GM12865 (cell line): ENCODE measurements around the gene IDH3B.

Experiments used
- DNase-seq: peaks from one replicate; pipeline ENCODE4 v3.0.0; 2010; ENCODE audit warnings: low read depth
- H3K4me3 ChIP-seq: 2 replicates; pipeline ENCODE4 v1.5.1; 2011; ENCODE audit warnings: mild to moderate bottlenecking, low read depth, low read length, control low read depth
- TF ChIP-seq, protein P1 (sequence below): IDR thresholded peaks from 2 replicates; pipeline ENCODE4 v1.5.1; 2011; ENCODE audit warnings: low read length, control low read depth, low read depth, inconsistent platforms; ENCODE audit not compliant: insufficient read depth; ENCODE audit errors: missing control alignments

The IDH3B gene

DNA sequence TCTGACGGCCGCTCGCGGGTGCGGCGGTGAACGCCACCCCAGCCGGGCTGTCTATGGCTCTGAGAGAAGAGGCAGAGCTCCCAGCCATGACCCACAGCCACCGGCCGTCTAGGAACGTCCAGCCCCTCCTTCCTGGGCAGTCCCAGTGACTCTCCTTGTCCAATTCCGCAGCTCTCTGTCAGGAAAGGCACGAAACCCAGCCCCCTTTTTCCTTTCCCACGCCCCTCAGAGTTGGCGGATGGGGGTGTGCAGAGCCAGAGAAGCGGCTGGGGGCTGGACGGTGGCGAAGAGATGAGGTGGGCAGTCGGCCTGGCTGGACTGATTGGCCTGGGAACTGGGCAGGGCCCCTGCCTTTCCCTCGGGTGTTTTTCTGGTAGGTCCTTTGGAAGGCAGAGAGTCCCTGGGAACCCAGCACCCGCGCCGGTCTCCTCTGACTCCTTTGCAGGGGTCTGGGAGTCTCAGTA is 30.0 kb upstream of the IDH3B start:
- TF ChIP-seq, protein P1, sequence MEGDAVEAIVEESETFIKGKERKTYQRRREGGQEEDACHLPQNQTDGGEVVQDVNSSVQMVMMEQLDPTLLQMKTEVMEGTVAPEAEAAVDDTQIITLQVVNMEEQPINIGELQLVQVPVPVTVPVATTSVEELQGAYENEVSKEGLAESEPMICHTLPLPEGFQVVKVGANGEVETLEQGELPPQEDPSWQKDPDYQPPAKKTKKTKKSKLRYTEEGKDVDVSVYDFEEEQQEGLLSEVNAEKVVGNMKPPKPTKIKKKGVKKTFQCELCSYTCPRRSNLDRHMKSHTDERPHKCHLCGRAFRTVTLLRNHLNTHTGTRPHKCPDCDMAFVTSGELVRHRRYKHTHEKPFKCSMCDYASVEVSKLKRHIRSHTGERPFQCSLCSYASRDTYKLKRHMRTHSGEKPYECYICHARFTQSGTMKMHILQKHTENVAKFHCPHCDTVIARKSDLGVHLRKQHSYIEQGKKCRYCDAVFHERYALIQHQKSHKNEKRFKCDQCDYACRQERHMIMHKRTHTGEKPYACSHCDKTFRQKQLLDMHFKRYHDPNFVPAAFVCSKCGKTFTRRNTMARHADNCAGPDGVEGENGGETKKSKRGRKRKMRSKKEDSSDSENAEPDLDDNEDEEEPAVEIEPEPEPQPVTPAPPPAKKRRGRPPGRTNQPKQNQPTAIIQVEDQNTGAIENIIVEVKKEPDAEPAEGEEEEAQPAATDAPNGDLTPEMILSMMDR = no peak
- H3K4me3 ChIP-seq = no peak overlapping the region
- DNase-seq = no peak

DNA sequence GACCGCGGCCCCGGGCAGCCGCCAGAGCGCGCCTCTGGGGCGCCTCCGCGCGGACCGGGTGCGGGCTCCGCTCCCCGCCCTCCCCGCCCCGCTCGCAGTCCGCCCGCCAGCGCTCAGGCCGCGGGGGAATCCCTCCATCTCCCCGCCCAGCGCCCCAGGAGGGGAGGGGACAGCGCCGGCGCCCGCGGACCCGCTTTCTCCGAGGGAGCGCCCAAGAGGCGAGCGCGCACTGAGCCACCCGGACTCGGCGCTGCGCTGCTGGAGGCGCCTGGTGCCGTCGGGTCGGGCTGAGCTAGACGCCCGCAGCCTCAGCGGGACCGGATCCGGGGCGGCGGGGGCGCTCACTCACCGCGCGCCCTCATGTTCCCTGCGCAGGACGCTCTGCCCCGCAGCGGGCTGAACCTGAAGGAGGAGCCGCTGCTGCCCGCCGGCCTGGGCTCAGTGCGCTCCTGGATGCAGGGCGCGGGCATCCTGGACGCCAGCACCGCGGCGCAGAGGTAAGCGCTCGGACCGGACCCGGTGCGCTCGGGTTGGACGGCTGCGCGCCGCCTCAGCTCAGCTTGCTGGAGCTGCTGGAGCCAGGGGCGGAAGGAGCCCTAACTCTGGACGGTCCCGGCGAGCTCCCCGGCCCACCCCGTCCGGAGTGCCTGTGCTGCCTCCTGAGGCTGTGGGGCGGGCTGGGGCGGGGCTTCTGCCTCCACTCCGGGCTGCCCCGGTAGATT is 29.4 kb upstream of the IDH3B start:
- DNase-seq = no peak
- H3K4me3 ChIP-seq = no peak overlapping the region; the same call in 1 of the 2 replicates
- TF ChIP-seq, protein P1 = no peak

DNA sequence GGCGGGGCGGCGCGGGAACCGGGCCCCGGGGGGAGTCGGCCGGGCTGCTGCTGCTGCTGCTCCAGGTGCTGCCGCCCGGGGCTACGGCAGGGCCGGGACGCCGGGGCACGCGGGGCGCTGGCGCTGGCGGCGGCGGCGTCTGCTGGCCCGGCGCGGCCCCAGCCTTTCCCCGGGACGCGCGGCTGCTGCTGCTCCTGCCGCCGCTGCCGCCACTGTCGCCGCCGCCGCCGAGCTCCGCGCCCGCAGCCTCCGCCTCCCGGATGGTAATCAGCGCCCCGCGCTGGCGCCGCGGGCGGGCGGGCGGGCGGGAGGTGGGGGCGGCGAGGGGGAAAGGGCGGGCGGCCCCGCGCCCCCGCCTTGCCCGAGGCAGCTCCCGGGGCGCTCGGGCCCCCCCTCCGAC is 28.9 kb upstream of the IDH3B start:
- DNase-seq = no peak
- TF ChIP-seq, protein P1 = no peak
- no peak overlapping the region for H3K4me3 ChIP-seq

DNA sequence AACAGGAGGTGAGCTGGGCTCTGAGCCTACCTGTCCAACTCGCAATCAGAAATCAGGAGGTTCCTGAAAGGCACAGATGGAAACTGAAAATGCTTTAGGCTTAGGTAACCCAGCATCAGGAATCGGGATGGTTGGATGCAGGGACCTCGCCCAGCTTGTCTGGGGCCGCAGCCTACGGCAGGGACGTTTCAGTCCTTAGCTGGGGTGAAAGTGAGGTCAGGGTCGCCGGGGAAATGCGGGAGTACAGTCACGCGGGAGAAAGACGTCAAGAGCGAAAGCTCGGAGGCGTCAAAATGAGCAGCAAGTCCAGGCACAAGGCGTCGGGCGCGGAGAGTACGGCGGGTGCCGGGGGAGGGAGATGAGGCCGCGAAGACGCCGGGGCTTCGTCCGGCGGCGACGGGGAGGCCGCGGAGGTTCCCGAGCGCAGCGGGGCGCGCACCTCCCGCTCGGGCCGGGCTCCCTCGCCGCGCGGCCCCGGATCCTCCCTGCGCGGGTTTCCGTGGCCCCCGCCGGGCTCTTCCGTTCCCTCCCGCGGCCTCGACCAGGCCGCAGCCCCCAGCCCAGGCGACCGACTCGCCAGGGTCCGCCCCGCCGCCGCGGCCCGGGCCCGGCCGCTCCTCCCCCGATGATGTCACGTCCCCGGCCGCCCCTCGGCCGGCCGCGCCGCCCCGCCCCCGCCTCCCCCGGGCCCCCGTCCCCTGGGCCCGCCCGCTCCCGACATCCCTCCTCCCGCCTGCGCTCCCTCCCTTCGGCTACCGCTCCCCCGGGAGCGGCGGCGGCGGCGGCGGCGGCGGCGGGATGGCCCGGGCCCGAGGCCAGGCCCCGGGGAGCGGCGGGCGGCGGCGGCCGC is 28.2 kb upstream of the IDH3B start, which contains the start of gene EBF4:
Gene EBF4 (plus strand): TSS at position 745 of the 850 bp plus-strand sequence. CDS start 866 bp downstream, outside the sequence.
- TF ChIP-seq, protein P1 = no peak
- H3K4me3 ChIP-seq = peak within 1 kb of the TSS; percentile 28
- DNase-seq = no peak

DNA sequence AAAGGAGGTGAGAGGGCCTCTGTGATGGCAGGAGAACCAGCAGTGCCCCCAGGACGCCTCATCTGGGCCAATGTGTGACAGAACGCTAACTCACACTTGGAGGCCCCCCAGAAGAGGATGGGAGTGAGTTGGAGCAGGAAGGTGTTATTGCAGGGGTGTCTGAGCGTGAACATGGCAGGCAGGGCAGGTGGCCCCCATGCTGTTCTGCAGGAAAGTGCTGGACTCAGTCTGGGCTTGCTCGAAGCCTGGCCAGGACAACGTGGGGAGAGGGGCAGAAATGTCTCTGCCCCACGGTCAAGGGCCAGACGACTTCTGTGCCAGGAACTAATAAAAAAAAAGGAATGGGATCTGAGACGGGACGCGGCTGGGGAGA is 27.6 kb upstream of the IDH3B start:
- TF ChIP-seq, protein P1 = no peak

DNA sequence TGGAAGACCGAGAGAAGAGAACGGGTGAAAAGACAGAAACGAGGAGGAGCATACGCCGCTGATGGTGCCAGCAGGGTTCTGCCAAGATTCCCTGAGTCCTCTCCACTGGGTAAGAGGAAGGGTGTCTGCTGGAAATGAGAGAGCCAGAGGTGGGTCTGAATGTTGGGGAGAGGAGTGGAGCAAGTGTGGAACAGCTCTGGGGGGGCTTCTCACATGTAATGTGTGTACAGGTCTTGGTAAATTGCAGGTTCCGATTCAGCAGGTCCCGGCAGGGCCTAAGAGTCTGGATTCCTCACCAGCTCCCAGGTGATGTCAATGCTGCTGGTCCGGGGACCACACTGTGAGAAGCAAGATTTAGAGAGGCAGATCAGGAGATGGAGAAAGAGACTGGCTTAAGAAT is 27.1 kb upstream of the IDH3B start:
- no peak overlapping the region for H3K4me3 ChIP-seq
- TF ChIP-seq, protein P1 = no peak
- no peak for DNase-seq

More for the DNA sequence above, 27.6 kb upstream of the IDH3B start:
- no peak overlapping the region for H3K4me3 ChIP-seq
- no peak for DNase-seq

DNA sequence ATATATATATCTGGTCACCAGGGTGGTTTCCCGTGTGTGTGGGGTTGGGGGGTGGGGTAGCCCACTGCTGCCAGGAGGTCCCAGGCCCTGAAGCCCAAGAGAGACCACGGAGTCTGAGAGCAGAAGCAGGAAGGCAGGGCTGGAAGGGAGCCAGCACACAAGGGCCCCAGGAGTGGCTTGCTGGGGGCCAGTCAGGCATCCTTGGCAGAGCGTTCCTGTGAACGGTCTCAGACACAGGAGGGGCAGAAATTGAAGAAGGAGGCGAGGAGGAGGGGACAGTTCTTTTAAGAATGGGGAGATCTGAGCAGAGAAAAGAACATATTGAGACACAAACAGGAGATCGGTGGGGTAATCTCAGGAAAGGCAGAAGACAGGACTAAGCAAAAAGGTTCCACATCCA is 26.7 kb upstream of the IDH3B start:
- H3K4me3 ChIP-seq = no peak overlapping the region
- DNase-seq = no peak
- TF ChIP-seq, protein P1 = no peak
